HCT116 (cell line): ENCODE measurements around the gene PRKCD. TPM values are rescaled to one million over a fixed set of nuclear protein-coding genes. Genes with fewer than 3 reads are reported as not detected.
A peak's percentile ranks its signal among the peaks of the same experiment; 100 is the strongest.

Experiments
- ATAC-seq: fragments of 200-7000 bp; cut with Tn5 transposase; 2 replicates; pipeline ENCODE4 v1.9.1; 2020; ENCODE audit warnings: mild to moderate bottlenecking, moderate library complexity
- BruUV-seq: library from RNA; stranded (reverse); fragments of 400-500 nt; replicated peaks from 2 replicates; lab custom pipeline; 2021; lab: Mats Ljungman, UMichigan
- CTCF ChIA-PET: fragments of 300-600 bp; sonication (Branson Sonifier 250); formaldehyde crosslinking; loops from one replicate; lab custom pipeline; 2021; ENCODE audit warnings: antibody characterized with exemption; lab: Charles Lee
- POLR2A ChIA-PET: fragments of 300-600, 350-600 bp; sonication (Branson Sonifier 250); formaldehyde crosslinking; loops from one replicate; lab custom pipeline; 2021; ENCODE audit warnings: antibody characterized with exemption; lab: Charles Lee
- RAD21 ChIA-PET, 2 experiments: fragments of 300-600 bp; sonication (Branson Sonifier 250); formaldehyde crosslinking; loops; one replicate each; lab custom pipeline; 2023; ENCODE audit warnings: low total read pairs in 2 of 2; ENCODE audit not compliant: uncharacterized antibody in 2 of 2, unreplicated experiment in 2 of 2, low non-redundant PET in 1 of 2; lab: Charles Lee
- DNase-seq: peaks from one replicate; pipeline ENCODE4 v3.0.0-alpha.2; 2010; ENCODE audit warnings: low read depth, low spot score
- H2AFZ ChIP-seq: fragments of 200-600 bp; shearing (Covaris generic), sonication (generic); 2 replicates; pipeline ENCODE4 v1.6.1; 2017; ENCODE audit warnings: low read depth, mixed run types, mixed read lengths, antibody characterized with exemption, low read length; ENCODE audit not compliant: poor library complexity, severe bottlenecking
- H3K27ac ChIP-seq: 2 replicates; pipeline ENCODE4 v1.5.1; 2012; ENCODE audit warnings: low read depth, low read length
- H3K27me3 ChIP-seq: fragments of 200-600 bp; sonication (generic); 2 replicates; pipeline ENCODE4 v1.6.1; 2016; ENCODE audit warnings: mixed run types, low read length, mixed read lengths; ENCODE audit not compliant: insufficient read depth
- H3K36me3 ChIP-seq, 2 experiments: fragments of 200-500 bp in 1 of 2; fragments of 200-600 bp in 1 of 2; sonication (Bioruptor generic) in 1 of 2; sonication (generic) in 1 of 2; 2 replicates each; pipeline versions ENCODE4 v1.5.1 to v1.6.1; 2014 to 2016; ENCODE audit warnings: low read length in 2 of 2, inconsistent platforms in 1 of 2, mixed read lengths in 1 of 2, mixed run types in 1 of 2; ENCODE audit not compliant: insufficient read depth in 2 of 2, control insufficient read depth in 1 of 2
- H3K4me1 ChIP-seq, 2 experiments: fragments of 200-600 bp in 1 of 2; sonication (generic) in 1 of 2; 2 replicates each; pipeline versions ENCODE4 v1.5.1 to v1.6.1; 2012 to 2017; ENCODE audit warnings: low read length in 2 of 2, inconsistent platforms in 1 of 2, mild to moderate bottlenecking in 1 of 2, mixed read lengths in 1 of 2, mixed run types in 1 of 2, moderate library complexity in 1 of 2; ENCODE audit not compliant: insufficient read depth in 2 of 2, control insufficient read depth in 1 of 2
- H3K4me2 ChIP-seq: fragments of 200-600 bp; sonication (generic); 2 replicates; pipeline ENCODE4 v1.6.1; 2017; ENCODE audit warnings: mixed run types, low read length, mixed read lengths
- H3K4me3 ChIP-seq, 2 experiments: fragments of 200-600 bp in 1 of 2; sonication (generic) in 1 of 2; replicated peaks in 1 of 2; 2 replicates each; pipeline ENCODE4 v1.5.1; 2011 to 2016; ENCODE audit warnings: low read length in 2 of 2, control low read depth in 1 of 2, low read depth in 1 of 2, mild to moderate bottlenecking in 1 of 2, mixed read lengths in 1 of 2, mixed run types in 1 of 2
- H3K79me2 ChIP-seq: fragments of 200-600 bp; sonication (generic); 2 replicates; pipeline ENCODE4 v1.6.1; 2017; ENCODE audit warnings: mild to moderate bottlenecking, mixed run types, low read length, moderate library complexity, mixed read lengths; ENCODE audit not compliant: insufficient read depth
- H3K9ac ChIP-seq: fragments of 200-600 bp; sonication (generic); 2 replicates; pipeline ENCODE4 v1.6.1; 2016; ENCODE audit warnings: low read length, mixed read lengths
- H3K9me2 ChIP-seq: fragments of 200-600 bp; sonication (generic), shearing (Covaris generic); 2 replicates; pipeline ENCODE4 v1.6.1; 2017; ENCODE audit warnings: mixed run types, mild to moderate bottlenecking, moderate library complexity; ENCODE audit not compliant: insufficient read depth
- H3K9me3 ChIP-seq, 2 experiments: fragments of 200-500 bp in 1 of 2; fragments of 200-600 bp in 1 of 2; sonication (Bioruptor generic) in 1 of 2; sonication (generic) in 1 of 2; 2 replicates each; pipeline ENCODE4 v1.6.1; 2014 to 2017; ENCODE audit warnings: low read length in 2 of 2, mixed read lengths in 2 of 2, inconsistent platforms in 1 of 2, low read depth in 1 of 2, mild to moderate bottlenecking in 1 of 2, mixed run types in 1 of 2, moderate library complexity in 1 of 2; ENCODE audit not compliant: control insufficient read depth in 1 of 2, insufficient read depth in 1 of 2
- H4K20me1 ChIP-seq: fragments of 200-600 bp; sonication (generic), shearing (Covaris generic); 2 replicates; pipeline ENCODE4 v1.6.1; 2017; ENCODE audit warnings: mixed run types, mild to moderate bottlenecking, moderate library complexity; ENCODE audit not compliant: insufficient read depth
- CBX3 ChIP-seq: IDR thresholded peaks from 2 replicates; pipeline ENCODE4 v1.6.1; 2012; ENCODE audit warnings: low read depth
- ELF1 ChIP-seq: IDR thresholded peaks from 2 replicates; pipeline ENCODE4 v1.6.1; 2012; ENCODE audit warnings: low read depth, borderline replicate concordance
- EZH2phosphoT487 ChIP-seq: fragments of 200-600 bp; IDR thresholded peaks from 2 replicates; pipeline ENCODE4 v1.6.1; 2018; ENCODE audit warnings: antibody characterized with exemption, borderline replicate concordance
- FOSL1 ChIP-seq: IDR thresholded peaks from 2 replicates; pipeline ENCODE4 v1.6.1; 2012; ENCODE audit warnings: low read depth
- JUND ChIP-seq: IDR thresholded peaks from 2 replicates; pipeline ENCODE4 v1.6.1; 2012
- POLR2AphosphoS5 ChIP-seq: IDR thresholded peaks from 2 replicates; pipeline ENCODE4 v1.6.1; 2011; ENCODE audit warnings: mild to moderate bottlenecking, low read depth, low read length, moderate library complexity
- RAD21 ChIP-seq: IDR thresholded peaks from 2 replicates; pipeline ENCODE4 v1.6.1; 2012; ENCODE audit warnings: low read depth, mild to moderate bottlenecking
- SIN3A ChIP-seq: IDR thresholded peaks from 2 replicates; pipeline ENCODE4 v1.6.1; 2012; ENCODE audit warnings: low read depth
- SP1 ChIP-seq: IDR thresholded peaks from 2 replicates; pipeline ENCODE4 v1.6.1; 2012; ENCODE audit warnings: low read depth
- YY1 ChIP-seq: IDR thresholded peaks from 2 replicates; pipeline ENCODE4 v1.6.1; 2011; ENCODE audit warnings: low read length, low read depth, moderate library complexity, mild to moderate bottlenecking; ENCODE audit not compliant: insufficient replicate concordance; ENCODE audit errors: extremely low read depth
- ZFX ChIP-seq: fragments of 450-650 bp; IDR thresholded peaks from 2 replicates; pipeline ENCODE4 v1.6.1; 2017
- intact Hi-C: fragments of 100-400 bp; cut with micrococcal nuclease; formaldehyde crosslinking; loops from 2 replicates; pipeline ENCODE4 v1.10.0; 2022
- total RNA-seq: library from RNA; stranded (reverse); gene quantifications from one replicate; pipeline ENCODE4 v1.2.1, GENCODE V29; 2021; ENCODE audit not compliant: unreplicated experiment
- TF ChIP-seq, protein P1 (sequence below): IDR thresholded peaks from 2 replicates; pipeline ENCODE4 v1.6.1; 2012; ENCODE audit warnings: low read depth
- TF ChIP-seq, protein P2 (sequence below): IDR thresholded peaks from 2 replicates; pipeline ENCODE4 v1.6.1; 2012
- TF ChIP-seq, protein P3 (sequence below): IDR thresholded peaks from 2 replicates; pipeline ENCODE4 v1.6.1; 2012
- TF ChIP-seq, protein P4 (sequence below): IDR thresholded peaks from 2 replicates; pipeline ENCODE4 v1.6.1; 2011; ENCODE audit warnings: mild to moderate bottlenecking, low read length, moderate library complexity; ENCODE audit not compliant: insufficient replicate concordance; ENCODE audit errors: extremely low read depth

The PRKCD gene
- total RNA-seq, 1 experiment from 2014 or later: 34.4 TPM

DNA sequence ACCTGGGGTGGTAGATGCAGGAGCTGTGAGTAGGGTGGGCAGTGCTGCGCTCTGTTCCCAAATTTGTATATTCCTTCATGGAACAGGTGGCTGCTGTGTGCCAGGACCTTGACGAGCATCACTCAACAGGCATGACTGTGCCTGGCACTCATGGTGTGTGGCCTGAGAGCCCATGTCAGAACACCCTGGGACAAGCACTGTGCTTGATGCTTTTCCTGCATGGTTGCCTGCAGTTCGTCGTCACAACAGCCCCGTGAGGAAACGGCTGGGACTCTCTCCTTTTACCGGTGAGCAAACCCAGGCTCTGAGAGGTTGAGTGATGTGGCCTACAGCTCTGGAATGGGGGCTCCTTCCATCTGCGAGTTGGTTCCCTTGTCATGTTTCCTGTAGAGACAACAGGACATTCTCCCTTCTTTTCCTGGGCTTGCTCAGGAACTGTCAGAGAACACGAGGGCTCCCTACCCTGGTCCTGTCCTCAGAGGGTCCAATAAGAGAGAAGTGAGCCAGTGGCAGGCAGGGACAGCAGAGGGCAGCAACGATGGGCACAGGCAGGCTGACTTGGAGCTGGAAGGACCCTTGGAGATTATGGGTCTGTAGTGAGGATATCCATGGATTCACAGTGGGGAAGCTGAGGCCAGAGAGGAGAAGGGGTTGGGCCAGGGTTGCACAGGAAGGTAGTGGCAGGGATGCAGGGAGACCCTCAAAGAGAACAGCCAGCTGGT is 37.4 kb downstream of the PRKCD start (continued):
- TF ChIP-seq, protein P1, sequence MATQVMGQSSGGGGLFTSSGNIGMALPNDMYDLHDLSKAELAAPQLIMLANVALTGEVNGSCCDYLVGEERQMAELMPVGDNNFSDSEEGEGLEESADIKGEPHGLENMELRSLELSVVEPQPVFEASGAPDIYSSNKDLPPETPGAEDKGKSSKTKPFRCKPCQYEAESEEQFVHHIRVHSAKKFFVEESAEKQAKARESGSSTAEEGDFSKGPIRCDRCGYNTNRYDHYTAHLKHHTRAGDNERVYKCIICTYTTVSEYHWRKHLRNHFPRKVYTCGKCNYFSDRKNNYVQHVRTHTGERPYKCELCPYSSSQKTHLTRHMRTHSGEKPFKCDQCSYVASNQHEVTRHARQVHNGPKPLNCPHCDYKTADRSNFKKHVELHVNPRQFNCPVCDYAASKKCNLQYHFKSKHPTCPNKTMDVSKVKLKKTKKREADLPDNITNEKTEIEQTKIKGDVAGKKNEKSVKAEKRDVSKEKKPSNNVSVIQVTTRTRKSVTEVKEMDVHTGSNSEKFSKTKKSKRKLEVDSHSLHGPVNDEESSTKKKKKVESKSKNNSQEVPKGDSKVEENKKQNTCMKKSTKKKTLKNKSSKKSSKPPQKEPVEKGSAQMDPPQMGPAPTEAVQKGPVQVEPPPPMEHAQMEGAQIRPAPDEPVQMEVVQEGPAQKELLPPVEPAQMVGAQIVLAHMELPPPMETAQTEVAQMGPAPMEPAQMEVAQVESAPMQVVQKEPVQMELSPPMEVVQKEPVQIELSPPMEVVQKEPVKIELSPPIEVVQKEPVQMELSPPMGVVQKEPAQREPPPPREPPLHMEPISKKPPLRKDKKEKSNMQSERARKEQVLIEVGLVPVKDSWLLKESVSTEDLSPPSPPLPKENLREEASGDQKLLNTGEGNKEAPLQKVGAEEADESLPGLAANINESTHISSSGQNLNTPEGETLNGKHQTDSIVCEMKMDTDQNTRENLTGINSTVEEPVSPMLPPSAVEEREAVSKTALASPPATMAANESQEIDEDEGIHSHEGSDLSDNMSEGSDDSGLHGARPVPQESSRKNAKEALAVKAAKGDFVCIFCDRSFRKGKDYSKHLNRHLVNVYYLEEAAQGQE: no peak
- TF ChIP-seq FOSL1 (no peak), JUND (no peak), SP1 (no peak), EZH2phosphoT487 (no peak)

DNA sequence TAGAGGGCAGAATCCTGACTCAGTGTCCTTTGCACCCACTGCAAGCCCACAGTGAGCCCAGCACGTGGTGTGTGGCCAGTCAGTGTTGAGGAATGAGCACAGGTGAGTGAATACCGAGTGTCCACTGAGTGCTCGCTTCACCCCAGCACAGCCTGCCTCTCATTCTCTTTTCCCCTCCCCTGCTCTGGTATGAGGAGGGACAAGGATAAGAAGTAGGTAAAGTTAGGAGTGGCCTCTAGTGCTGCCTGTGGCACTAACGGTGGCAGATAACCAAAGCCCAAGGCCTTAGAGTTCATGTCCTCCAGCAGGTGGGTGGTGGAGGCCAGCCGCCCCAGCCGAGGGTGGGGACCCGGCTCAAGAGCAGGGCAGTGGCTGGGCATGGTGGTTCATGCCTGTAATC is 38.0 kb downstream of the PRKCD start:
- intact Hi-C loops: loop anchor here (5.0 kb wide), 1 partner anchor 347 kb away; no protein-coding TSS in a partner anchor
- DNase-seq (no peak), ATAC-seq (no peak)
- H3K79me2 ChIP-seq: peaks cover 24% of the 10 kb centered on the region
- RAD21 ChIA-PET: no interaction called here
- POLR2A ChIA-PET: no interaction called here
- CTCF ChIA-PET: no interaction called here
- no peak overlapping the region for H3K9ac ChIP-seq
- no peaks in the 10 kb centered on the region for H4K20me1 ChIP-seq
- no TSS peak for BruUV-seq
- no peaks in the 10 kb centered on the region for H3K9me3 ChIP-seq
- peaks cover 0 to 23% of the 10 kb centered on the region in 2 experiments; a peak in 1 of 4 replicates for H3K36me3 ChIP-seq
- 0 out of 2 replicates have a peak overlapping the region, but pooled peaks have one; percentile 27 for H3K4me2 ChIP-seq
- no peaks in the 10 kb centered on the region for H3K9me2 ChIP-seq
- H3K4me3 ChIP-seq: no peak overlapping the region
- H3K27ac ChIP-seq: no peak overlapping the region
- peaks cover 13 to 43% of the 10 kb centered on the region in 2 experiments for H3K4me1 ChIP-seq
- H2AFZ ChIP-seq: no peak overlapping the region
- no peaks in the 10 kb centered on the region for H3K27me3 ChIP-seq
- TF ChIP-seq POLR2AphosphoS5 (no peak), SP1 (no peak), RAD21 (no peak), EZH2phosphoT487 (no peak), YY1 (no peak), CBX3 (no peak), ZFX (no peak), SIN3A (no peak), ELF1 (no peak)
- TF ChIP-seq, protein P1: no peak
- TF ChIP-seq, protein P2, sequence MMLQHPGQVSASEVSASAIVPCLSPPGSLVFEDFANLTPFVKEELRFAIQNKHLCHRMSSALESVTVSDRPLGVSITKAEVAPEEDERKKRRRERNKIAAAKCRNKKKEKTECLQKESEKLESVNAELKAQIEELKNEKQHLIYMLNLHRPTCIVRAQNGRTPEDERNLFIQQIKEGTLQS: no peak
- TF ChIP-seq, protein P3, sequence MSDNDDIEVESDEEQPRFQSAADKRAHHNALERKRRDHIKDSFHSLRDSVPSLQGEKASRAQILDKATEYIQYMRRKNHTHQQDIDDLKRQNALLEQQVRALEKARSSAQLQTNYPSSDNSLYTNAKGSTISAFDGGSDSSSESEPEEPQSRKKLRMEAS: no peak
- TF ChIP-seq, protein P4, sequence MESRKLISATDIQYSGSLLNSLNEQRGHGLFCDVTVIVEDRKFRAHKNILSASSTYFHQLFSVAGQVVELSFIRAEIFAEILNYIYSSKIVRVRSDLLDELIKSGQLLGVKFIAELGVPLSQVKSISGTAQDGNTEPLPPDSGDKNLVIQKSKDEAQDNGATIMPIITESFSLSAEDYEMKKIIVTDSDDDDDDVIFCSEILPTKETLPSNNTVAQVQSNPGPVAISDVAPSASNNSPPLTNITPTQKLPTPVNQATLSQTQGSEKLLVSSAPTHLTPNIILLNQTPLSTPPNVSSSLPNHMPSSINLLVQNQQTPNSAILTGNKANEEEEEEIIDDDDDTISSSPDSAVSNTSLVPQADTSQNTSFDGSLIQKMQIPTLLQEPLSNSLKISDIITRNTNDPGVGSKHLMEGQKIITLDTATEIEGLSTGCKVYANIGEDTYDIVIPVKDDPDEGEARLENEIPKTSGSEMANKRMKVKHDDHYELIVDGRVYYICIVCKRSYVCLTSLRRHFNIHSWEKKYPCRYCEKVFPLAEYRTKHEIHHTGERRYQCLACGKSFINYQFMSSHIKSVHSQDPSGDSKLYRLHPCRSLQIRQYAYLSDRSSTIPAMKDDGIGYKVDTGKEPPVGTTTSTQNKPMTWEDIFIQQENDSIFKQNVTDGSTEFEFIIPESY: no peak
